ENCODE data around the gene LRCH3.

The LRCH3 gene

DNA sequence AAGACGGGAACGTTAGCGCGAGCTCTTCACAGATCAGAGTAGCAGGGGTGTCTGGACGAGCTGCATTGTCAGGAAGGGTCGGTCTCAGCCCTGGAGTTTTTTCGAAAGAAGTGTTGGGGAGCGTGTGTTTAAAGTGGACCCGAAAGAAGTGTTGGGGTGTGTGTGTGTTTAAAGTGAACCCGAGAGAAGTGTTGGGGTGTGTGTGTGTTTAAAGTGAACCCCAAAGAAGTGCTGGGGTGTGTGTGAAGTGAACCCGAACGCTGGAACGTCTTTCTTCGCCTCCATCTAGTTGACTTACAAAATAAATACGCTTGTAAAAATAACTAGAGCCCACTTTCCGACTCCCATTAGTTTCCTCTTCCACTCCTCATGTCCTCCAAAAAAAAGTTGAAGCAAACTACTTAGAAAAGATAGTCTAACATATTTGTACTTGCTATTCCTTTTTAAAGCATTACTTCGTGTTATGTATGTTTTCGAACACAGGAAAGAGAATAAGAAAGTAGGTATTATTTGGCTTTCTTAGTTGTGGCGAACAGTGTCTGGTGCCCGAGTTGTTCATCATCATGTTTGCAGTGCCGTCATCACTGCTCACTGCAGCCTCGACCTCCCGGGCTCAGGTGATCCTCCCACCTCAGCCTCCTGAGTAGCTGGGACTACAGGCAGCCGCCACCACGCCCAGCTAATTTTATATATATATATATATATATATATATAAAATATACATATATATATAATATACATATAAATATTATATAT lies 1.0 kb downstream of the LRCH3 start:
- no peak for DNase-seq (ENCODE audit: low read depth in 1 of 2, low spot score in 1 of 2)

GRCh38 chr3:197793247-197793646 lies 2.2 kb downstream of the LRCH3 start:
- DNase-seq (ENCODE audit: low read depth in 1 of 2, low spot score in 1 of 2) = no peak

DNA sequence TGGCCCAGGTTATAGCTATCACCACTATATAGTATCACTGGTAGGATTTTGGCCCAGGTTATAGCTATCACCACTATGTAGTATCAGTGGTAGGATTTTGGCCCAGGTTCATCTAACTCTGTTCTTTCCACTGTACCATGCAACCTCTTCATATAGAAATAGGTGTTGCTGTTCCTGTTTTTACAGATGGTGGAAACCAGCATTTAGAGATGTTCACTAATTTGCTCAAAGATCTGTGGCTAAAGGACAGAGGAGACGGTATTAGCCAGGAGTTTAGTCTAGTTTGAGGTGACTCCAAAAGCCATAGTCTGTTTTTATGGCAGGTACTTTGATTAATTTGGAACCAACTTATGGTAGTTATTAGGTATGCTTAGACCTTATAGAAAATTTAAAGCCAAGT lies 3.1 kb downstream of the LRCH3 start:
- no peak for DNase-seq (ENCODE audit: low read depth in 1 of 2, low spot score in 1 of 2)

DNA sequence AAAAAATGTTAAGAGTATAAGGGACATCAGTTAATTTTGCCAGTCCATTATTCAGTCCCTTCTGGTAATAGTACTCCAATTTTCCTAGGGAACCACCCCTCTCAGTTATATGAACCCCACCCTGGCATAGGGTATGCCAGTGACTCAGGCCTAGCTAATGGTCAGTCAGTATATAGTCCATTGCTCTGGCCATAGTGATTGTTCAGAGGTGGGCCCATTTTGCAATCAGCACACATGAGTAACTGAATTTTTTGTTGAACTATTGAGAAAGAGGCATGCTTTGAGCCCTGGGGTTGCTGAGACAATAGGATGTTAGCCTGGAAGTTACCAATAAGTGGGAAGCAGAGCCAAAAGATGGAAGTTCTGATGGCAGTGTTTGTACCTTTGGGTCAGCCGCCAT lies 4.1 kb downstream of the LRCH3 start:
- no peak for DNase-seq (ENCODE audit: low read depth in 1 of 2, low spot score in 1 of 2)

DNA sequence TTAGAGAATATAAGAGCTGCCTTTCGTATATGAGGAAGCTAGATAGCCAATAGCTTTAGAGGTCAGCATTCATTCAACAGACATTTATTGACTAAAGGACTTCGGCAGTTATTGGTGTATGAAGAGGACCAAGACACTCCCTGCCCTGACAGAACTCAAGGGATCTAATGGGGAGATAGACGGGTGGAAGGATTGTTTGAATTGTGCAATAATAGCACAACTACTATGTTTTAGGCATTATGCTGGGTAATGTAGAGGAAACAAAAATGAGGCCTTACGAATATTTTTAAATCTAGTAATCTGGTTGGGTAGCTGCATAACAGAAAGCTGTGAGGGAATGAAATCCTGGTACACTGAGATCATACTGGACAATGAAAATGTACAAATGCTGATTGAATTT lies 5.0 kb downstream of the LRCH3 start:
- DNase-seq (ENCODE audit: low read depth in 1 of 2, low spot score in 1 of 2) = no peak

DNA sequence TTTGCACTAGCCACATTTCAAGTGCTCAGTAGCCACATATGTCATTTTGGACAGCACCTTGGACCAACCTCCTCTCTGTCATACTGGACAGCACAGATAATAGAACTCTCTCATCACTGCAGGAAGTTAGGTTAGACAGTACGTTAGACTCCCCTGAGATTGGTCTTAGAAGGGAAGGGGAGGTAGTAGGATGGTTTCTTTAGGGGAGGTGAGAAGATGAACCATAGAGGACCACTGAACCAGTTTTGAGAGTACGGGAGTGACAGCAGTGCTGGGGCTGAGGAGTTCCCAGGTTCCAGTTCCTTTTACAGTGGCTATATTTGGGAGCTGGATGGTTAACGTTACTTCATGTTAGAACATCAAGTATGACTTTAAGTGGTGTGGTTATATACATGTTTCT lies 7.8 kb downstream of the LRCH3 start:
- no peak for DNase-seq (ENCODE audit: low read depth in 1 of 2, low spot score in 1 of 2)

DNA sequence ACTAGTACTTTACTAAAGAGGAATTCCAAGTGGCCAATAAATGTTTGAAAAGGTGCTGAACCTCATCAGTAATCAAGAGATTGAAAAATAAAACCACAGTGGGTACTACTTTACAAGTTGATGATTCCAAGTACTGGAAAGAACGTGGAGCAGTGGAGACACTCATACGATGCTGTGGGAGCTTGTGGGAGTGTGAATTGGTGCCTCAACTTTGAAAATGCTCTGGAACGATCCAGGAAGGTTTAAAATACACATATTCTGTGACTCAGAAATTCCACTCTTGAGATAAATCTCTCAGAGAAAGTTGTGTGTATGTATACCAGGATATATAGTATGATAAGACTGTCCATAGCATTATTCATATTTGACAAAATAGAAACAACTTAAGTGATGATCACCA lies 9.3 kb downstream of the LRCH3 start:
- DNase-seq (ENCODE audit: low read depth in 1 of 2, low spot score in 1 of 2) = no peak

DNA sequence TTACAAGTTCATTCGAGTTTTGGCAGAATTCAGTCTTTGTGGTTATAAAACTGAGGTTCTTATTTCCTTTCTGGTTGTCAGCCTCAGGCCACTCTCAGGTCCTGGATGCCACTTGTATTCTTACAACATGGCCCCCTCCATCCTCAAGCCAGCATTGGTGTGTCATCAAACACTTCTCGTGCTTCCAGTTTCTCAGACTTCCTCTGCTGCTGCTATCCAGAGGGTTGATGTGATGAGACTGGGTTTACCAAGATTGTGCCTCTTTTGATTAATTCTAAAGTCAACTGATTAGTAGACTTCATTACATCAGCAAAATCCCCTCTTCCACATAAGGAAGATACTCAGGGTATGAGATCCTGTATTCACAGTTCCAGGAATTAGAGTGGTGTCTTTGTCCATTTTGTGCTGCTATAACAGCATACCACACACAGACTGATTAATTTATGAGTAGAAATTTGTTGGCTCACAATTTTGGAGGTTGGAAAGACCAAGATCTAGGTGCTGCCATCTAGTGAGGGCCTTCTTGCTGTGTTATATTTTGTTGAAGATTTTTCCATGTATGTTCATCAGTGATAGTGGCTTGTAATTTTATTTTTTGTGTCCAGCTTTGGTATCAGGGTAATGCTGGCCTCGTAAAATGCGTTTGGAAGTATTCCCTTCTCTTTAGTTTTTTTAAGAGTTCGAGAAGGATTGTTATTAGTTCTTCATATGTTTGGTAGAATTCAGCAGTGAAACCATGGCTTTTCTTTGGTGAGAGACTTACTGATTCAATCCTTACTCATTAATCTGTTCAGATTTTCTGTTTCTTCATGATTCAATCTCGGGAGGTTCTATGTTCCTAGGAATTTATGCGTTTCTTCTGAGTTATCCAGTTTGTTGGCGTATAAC lies 11.1 kb downstream of the LRCH3 start:
- no peak for DNase-seq (ENCODE audit: low read depth in 1 of 2, low spot score in 1 of 2)

- no peak for DNase-seq (ENCODE audit: low read depth in 1 of 2, low spot score in 1 of 2)
These were observed 11.9 kb downstream of the LRCH3 start for GRCh38 chr3:197802779-197803459.

- DNase-seq (ENCODE audit: low read depth in 1 of 2, low spot score in 1 of 2) = no peak
These were observed 13.5 kb downstream of the LRCH3 start for GRCh38 chr3:197804511-197804910.

DNA sequence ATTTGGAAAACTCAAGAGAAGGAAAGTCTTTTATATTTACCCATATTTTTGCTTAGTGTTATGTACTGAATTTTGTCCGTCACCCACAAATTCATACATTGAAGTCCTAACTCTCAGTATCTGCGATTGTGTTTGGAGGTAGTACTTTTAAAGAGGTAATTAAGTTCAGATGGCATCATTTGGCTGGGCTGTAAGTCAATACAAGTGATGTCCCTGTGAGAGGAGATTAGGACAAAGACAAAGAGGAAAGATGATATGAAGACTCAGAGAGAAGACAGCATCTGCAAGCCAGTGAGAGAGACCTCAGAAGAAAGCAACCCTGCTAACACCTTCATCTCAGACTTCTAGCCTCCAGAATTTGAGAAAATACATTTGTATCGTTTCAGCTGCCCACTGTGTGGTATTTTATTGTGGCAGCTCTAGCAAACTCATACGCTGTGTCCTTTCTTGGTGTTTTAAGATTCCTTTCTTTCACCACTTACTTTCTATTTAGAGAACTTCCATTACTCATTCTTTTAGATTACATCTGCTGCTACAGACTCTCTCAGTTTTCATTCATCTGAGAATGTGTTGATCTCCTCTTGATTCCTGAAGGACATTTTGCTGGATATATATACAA lies 17.0 kb downstream of the LRCH3 start:
- no peak for DNase-seq (ENCODE audit: low read depth in 1 of 2, low spot score in 1 of 2)

GRCh38 chr3:197809356-197810020 lies 18.4 kb downstream of the LRCH3 start:
- no peak for DNase-seq (ENCODE audit: low read depth in 1 of 2, low spot score in 1 of 2)

DNA sequence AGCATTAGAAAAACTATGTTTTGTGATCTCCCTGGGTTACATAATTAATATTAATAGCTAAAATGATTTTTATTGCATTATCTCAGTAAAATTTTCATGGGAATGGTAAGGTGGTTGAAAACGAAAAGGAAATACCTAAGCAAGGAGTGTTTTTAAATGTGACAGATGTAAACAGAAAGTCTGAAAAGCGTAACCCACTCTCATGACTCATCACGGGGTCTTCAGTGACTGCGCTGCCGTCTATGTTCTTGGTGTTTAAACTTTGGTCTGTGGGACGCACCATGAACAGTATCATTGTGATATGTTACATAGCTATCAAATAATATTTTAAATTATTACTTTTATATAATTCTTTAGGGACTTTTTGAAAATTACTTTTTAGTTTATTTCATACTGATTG lies 19.8 kb downstream of the LRCH3 start:
- DNase-seq (ENCODE audit: low read depth in 1 of 2, low spot score in 1 of 2) = no peak

GRCh38 chr3:197811343-197811742 lies 20.3 kb downstream of the LRCH3 start:
- no peak for DNase-seq (ENCODE audit: low read depth in 1 of 2, low spot score in 1 of 2)

- no peak for DNase-seq (ENCODE audit: low read depth in 1 of 2, low spot score in 1 of 2)
These were observed 23.3 kb downstream of the LRCH3 start for GRCh38 chr3:197814372-197814771.

GRCh38 chr3:197820550-197821335 lies 29.7 kb downstream of the LRCH3 start:
- DNase-seq (ENCODE audit: low read depth in 1 of 2, low spot score in 1 of 2) = no peak

- no peak for DNase-seq (ENCODE audit: low read depth in 1 of 2, low spot score in 1 of 2)
These were observed 38.5 kb downstream of the LRCH3 start for GRCh38 chr3:197829397-197830045.

DNA sequence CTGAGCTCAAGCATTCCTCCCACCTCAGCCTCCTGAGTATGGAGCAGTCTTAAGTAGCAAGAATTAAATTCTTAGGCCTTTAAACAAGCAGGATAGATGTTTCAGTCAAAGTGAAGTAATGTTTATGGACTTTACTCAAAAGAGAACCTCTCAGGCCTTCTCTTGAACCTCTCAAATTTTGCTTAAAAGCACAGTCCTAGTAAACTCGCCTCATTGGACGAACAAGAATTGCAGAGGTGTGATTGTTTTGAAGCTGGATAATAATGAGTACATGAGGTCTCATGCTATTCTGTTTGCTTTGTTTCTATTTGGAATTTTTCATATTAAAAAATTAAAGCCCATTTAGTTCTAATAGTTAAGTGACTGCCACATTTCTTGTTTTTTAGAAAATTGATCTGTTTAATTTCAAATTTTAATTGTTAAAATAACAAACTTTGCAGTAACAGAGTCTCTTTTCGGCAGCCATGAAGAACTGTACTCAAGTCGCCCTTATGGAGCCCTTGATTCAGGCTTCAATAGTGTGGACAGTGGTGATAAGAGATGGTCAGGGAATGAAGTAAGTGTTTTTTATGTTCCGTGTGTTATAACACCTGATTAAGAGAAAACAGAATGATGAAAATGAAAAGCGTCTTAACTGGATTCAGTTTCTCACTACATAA lies 39.4 kb downstream of the LRCH3 start:
- no peak for DNase-seq (ENCODE audit: low read depth in 1 of 2, low spot score in 1 of 2)

GRCh38 chr3:197830967-197831313 lies 39.9 kb downstream of the LRCH3 start:
- no peak for DNase-seq (ENCODE audit: low read depth in 1 of 2, low spot score in 1 of 2)

Measured in activated CD4-positive, alpha-beta T cell treated with anti-CD3 and anti-CD28 coated beads, Interleukin-2, amount 50 U/mL, for 24 hours (primary cell).